DND-41 (cell line): Measurements from ENCODE around the gene CD82.
A peak's percentile ranks its signal among the peaks of the same experiment; 100 is the strongest.

ENCODE experiments used
- ATAC-seq: fragments of 200-7000 bp; cut with Tn5 transposase; 3 replicates; pipeline ENCODE4 v1.9.1; 2021; ENCODE audit warnings: low read depth; ENCODE audit not compliant: insufficient read depth
- DNase-seq: peaks from one replicate; pipeline ENCODE4 v3.0.0-alpha.2; 2020
- H2AFZ ChIP-seq: 2 replicates; pipeline ENCODE4 v1.6.0; 2012; ENCODE audit warnings: low read depth, low read length
- H3K27ac ChIP-seq: 2 replicates; pipeline ENCODE4 v1.5.1; 2012; ENCODE audit warnings: low read length, inconsistent platforms
- H3K27me3 ChIP-seq: fragments of 200-600 bp; sonication (generic); 2 replicates; pipeline ENCODE4 v1.6.0; 2012; ENCODE audit warnings: low read length, mild to moderate bottlenecking, inconsistent platforms; ENCODE audit not compliant: insufficient read depth, poor library complexity
- H3K36me3 ChIP-seq: 2 replicates; pipeline ENCODE4 v1.5.1; 2012; ENCODE audit warnings: low read length, inconsistent platforms; ENCODE audit not compliant: insufficient read depth
- H3K4me1 ChIP-seq: 2 replicates; pipeline ENCODE4 v1.5.1; 2012; ENCODE audit warnings: mild to moderate bottlenecking, low read length; ENCODE audit not compliant: insufficient read depth
- H3K4me2 ChIP-seq: 2 replicates; pipeline ENCODE4 v1.6.0; 2012; ENCODE audit warnings: mild to moderate bottlenecking, moderate library complexity, low read length, inconsistent platforms; ENCODE audit not compliant: insufficient read depth
- H3K4me3 ChIP-seq, 2 experiments: fragments of 200-600 bp in 1 of 2; shearing (Covaris generic) in 1 of 2; 2 replicates each; pipeline ENCODE4 v1.5.1; 2012 to 2016; ENCODE audit warnings: inconsistent platforms in 2 of 2, low read length in 2 of 2, mild to moderate bottlenecking in 2 of 2, low read depth in 1 of 2, moderate library complexity in 1 of 2
- H3K79me2 ChIP-seq: 2 replicates; pipeline ENCODE4 v1.6.0; 2012; ENCODE audit warnings: low read length, inconsistent platforms; ENCODE audit not compliant: insufficient read depth
- H3K9ac ChIP-seq: 2 replicates; pipeline ENCODE4 v1.6.0; 2012; ENCODE audit warnings: low read depth, mild to moderate bottlenecking, inconsistent platforms, low read length, moderate library complexity
- H3K9me3 ChIP-seq: 2 replicates; pipeline ENCODE4 v1.5.1; 2012; ENCODE audit warnings: low read length, moderate library complexity, mild to moderate bottlenecking, inconsistent platforms; ENCODE audit not compliant: insufficient read depth, severe bottlenecking
- H4K20me1 ChIP-seq: 2 replicates; pipeline ENCODE4 v1.6.0; 2012; ENCODE audit warnings: low read length; ENCODE audit not compliant: insufficient read depth
- EZH2 ChIP-seq: IDR thresholded peaks from 3 replicates; pipeline ENCODE4 v1.6.1; 2012; ENCODE audit warnings: borderline replicate concordance, low read depth, mild to moderate bottlenecking, moderate library complexity, low read length, inconsistent platforms; ENCODE audit not compliant: severe bottlenecking
- TF ChIP-seq, protein P1 (sequence below): IDR thresholded peaks from 2 replicates; pipeline ENCODE4 v1.5.1; 2012; ENCODE audit warnings: borderline replicate concordance, low read length, moderate library complexity, mild to moderate bottlenecking; ENCODE audit not compliant: poor library complexity, severe bottlenecking; ENCODE audit errors: extremely low read depth

The CD82 gene

DNA sequence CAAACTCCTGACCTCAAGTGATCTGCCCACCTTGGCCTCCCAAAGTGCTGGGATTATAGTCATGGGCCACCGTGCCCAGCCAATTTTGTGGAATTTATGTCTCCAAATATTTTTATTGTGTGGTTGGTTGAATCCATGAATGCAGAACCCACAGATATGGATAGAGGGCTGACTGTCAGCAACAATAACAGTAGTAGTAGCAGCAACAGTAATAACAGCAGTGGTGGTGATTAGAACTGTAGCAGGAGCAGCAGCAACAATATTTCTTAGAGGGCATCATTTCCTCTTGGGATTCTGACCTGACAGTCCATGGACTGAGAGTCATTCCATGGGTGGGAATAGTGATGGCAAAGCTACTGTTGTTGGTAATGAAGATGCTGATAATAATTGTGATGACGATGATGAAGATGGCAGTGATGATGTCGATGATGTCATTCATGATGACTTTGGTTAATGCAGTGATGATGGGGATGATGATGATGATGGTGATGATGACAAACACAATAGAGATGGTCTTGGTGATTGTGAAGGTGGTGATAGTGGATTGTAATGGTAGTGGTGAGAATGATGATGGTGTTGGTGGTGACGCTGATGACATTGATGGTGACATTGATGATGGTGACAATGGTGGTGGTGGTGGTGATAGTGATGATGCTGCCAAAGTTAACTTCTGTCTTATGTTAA, 13.9 kb upstream of the CD82 start:
- H3K4me3 ChIP-seq = no peak overlapping the region
- no peak overlapping the region for H2AFZ ChIP-seq
- H3K79me2 ChIP-seq = no peaks in the 10 kb centered on the region
- no peak for DNase-seq
- peaks cover 1% of the 10 kb centered on the region for H3K4me1 ChIP-seq
- no peak overlapping the region for H3K9ac ChIP-seq
- H3K9me3 ChIP-seq = no peaks in the 10 kb centered on the region
- no peak overlapping the region for H3K27ac ChIP-seq
- H3K36me3 ChIP-seq = no peaks in the 10 kb centered on the region
- no peaks in the 10 kb centered on the region for H4K20me1 ChIP-seq
- no peak overlapping the region for H3K4me2 ChIP-seq
- TF ChIP-seq EZH2 = no peak
- TF ChIP-seq, protein P1, sequence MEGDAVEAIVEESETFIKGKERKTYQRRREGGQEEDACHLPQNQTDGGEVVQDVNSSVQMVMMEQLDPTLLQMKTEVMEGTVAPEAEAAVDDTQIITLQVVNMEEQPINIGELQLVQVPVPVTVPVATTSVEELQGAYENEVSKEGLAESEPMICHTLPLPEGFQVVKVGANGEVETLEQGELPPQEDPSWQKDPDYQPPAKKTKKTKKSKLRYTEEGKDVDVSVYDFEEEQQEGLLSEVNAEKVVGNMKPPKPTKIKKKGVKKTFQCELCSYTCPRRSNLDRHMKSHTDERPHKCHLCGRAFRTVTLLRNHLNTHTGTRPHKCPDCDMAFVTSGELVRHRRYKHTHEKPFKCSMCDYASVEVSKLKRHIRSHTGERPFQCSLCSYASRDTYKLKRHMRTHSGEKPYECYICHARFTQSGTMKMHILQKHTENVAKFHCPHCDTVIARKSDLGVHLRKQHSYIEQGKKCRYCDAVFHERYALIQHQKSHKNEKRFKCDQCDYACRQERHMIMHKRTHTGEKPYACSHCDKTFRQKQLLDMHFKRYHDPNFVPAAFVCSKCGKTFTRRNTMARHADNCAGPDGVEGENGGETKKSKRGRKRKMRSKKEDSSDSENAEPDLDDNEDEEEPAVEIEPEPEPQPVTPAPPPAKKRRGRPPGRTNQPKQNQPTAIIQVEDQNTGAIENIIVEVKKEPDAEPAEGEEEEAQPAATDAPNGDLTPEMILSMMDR = no peak
- no peak for ATAC-seq
- no peaks in the 10 kb centered on the region for H3K27me3 ChIP-seq

DNA sequence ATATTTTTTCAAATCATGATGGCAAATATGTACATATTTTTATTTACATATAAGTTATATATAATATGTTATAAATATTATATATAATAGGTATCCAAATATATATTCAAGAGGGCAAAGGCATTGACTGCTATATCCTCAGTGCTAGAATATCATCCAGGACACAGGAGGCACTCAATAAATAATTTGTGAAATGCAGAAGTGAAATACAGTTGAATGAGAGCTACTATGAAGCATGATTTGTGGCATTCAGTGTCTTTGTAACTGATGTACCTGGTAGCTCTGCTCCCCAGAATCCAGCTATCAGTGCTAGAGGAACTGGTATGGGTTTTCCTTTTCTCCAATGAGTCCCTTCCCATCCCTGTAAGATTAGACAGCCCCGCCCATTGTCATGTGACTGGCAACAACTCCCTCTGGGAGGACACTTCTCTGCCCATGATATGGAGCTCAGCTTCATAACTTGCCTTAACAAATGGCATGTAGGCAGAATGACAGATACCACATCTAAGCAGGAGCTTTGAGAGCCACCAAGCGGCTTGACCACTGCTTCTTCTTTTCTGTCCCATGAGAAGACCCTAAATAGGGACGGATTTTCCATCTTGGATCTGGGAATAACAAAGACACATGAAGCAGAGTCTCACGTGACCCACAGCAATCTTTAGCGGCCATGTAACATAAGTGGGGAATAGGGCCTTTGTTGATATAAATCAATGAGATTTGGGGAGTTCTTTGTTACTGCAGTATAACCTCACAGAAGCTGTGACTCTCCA, 10.2 kb upstream of the CD82 start:
- H2AFZ ChIP-seq = no peak overlapping the region
- no peaks in the 10 kb centered on the region for H3K27me3 ChIP-seq
- no peak overlapping the region for H3K4me2 ChIP-seq

GRCh38 chr11:44556735-44557409, 8.6 kb upstream of the CD82 start:
- no peaks in the 10 kb centered on the region for H3K79me2 ChIP-seq
- no peaks in the 10 kb centered on the region for H4K20me1 ChIP-seq
- no peak overlapping the region for H3K4me2 ChIP-seq
- ATAC-seq (peak; percentile 48), DNase-seq (peak; percentile 68)
- TF ChIP-seq, protein P1 = peak; percentile 79
- TF ChIP-seq EZH2 = no peak
- H2AFZ ChIP-seq = peak overlapping the region; percentile 34; the same call in 1 of the 2 replicates
- no peak overlapping the region for H3K4me3 ChIP-seq
- no peak overlapping the region for H3K9ac ChIP-seq
- H3K27ac ChIP-seq = peak overlapping the region; percentile 53
- no peaks in the 10 kb centered on the region for H3K27me3 ChIP-seq
- no peaks in the 10 kb centered on the region for H3K9me3 ChIP-seq
- peaks cover 41% of the 10 kb centered on the region for H3K4me1 ChIP-seq
- no peaks in the 10 kb centered on the region for H3K36me3 ChIP-seq

More for the DNA sequence above, 10.2 kb upstream of the CD82 start:
- no peaks in the 10 kb centered on the region for H4K20me1 ChIP-seq
- H3K9me3 ChIP-seq = no peaks in the 10 kb centered on the region
- H3K4me1 ChIP-seq = peaks cover 34% of the 10 kb centered on the region
- H3K4me3 ChIP-seq = no peak overlapping the region
- H3K36me3 ChIP-seq = no peaks in the 10 kb centered on the region
- DNase-seq (no peak), ATAC-seq (no peak)
- no peaks in the 10 kb centered on the region for H3K79me2 ChIP-seq
- TF ChIP-seq, protein P1 = no peak
- TF ChIP-seq EZH2 = no peak
- no peak overlapping the region for H3K27ac ChIP-seq
- no peak overlapping the region for H3K9ac ChIP-seq
